Neural cell (in vitro differentiated cells): Measurements from ENCODE around the gene NDUFC1.

Experiments used
- CTCF ChIP-seq: fragments of 450-650 bp; IDR thresholded peaks from 2 replicates; pipeline ENCODE4 v1.5.1; 2014; ENCODE audit warnings: antibody characterized with exemption, mild to moderate bottlenecking, moderate library complexity; ENCODE audit not compliant: poor library complexity, severe bottlenecking
- EP300 ChIP-seq: fragments of 450-650 bp; conservative IDR thresholded peaks from 2 replicates; pipeline ENCODE4 v1.6.1; 2014; ENCODE audit warnings: antibody characterized with exemption, mild to moderate bottlenecking, moderate library complexity; ENCODE audit not compliant: poor library complexity, severe bottlenecking
- EZH2 ChIP-seq: fragments of 200-600, 300-800 bp; shearing (Covaris generic), sonication (generic); IDR thresholded peaks from 2 replicates; pipeline ENCODE4 v1.6.1; 2014; ENCODE audit warnings: antibody characterized with exemption, low read length, borderline replicate concordance, mild to moderate bottlenecking; ENCODE audit not compliant: insufficient read depth, poor library complexity, severe bottlenecking
- POLR2AphosphoS5 ChIP-seq: IDR thresholded peaks from 2 replicates; pipeline ENCODE4 v1.6.1; 2012
- RAD21 ChIP-seq: fragments of 450-650 bp; conservative IDR thresholded peaks from 2 replicates; pipeline ENCODE4 v1.6.1; 2014; ENCODE audit warnings: antibody characterized with exemption, mild to moderate bottlenecking, moderate library complexity
- SMC3 ChIP-seq: fragments of 450-650 bp; conservative IDR thresholded peaks from 2 replicates; pipeline ENCODE4 v1.6.1; 2014; ENCODE audit warnings: antibody characterized with exemption, mild to moderate bottlenecking, moderate library complexity; ENCODE audit not compliant: poor library complexity
- TAF1 ChIP-seq: IDR thresholded peaks from 2 replicates; pipeline ENCODE4 v1.6.1; 2012; ENCODE audit warnings: low read depth

GRCh38 chr4:139295206-139295941, 6.9 kb downstream of the NDUFC1 start:
- TF ChIP-seq CTCF (peak; percentile 95), POLR2AphosphoS5 (peak; percentile 81), SMC3 (peak; percentile 92), TAF1 (peak; percentile 68), EP300 (no peak), RAD21 (peak; percentile 82), EZH2 (no peak)
